NCI-H1048 (cell line): ENCODE measurements around the gene FCHSD2.
"Not testable (repeated sequence)": the region's sequence is repeated elsewhere in the genome, so short reads cannot be mapped to it uniquely, and the experiment has no call there.

Experiments used
- DNase-seq: peaks from one replicate; lab custom pipeline; 2025; lab: John Stamatoyannopoulos, UW

FCHSD2 gene

GRCh38 chr11:73009972-73010371 is 132.1 kb downstream of the FCHSD2 start:
- no peak for DNase-seq

- DNase-seq = no peak
Observed at GRCh38 chr11:73004088-73004487, 138.0 kb downstream of the FCHSD2 start.

- no peak for DNase-seq
Observed at GRCh38 chr11:73003088-73003487, 139.0 kb downstream of the FCHSD2 start.

GRCh38 chr11:73002214-73002613 is 139.9 kb downstream of the FCHSD2 start:
- no peak for DNase-seq

GRCh38 chr11:73001615-73002014 is 140.5 kb downstream of the FCHSD2 start:
- no peak for DNase-seq

GRCh38 chr11:72998676-72999075 is 143.4 kb downstream of the FCHSD2 start:
- no peak for DNase-seq

GRCh38 chr11:72996959-72997358 is 145.2 kb downstream of the FCHSD2 start:
- no peak for DNase-seq

GRCh38 chr11:72989727-72990126 is 152.4 kb downstream of the FCHSD2 start:
- no peak for DNase-seq

GRCh38 chr11:72988821-72989220 is 153.3 kb downstream of the FCHSD2 start:
- DNase-seq = no peak

- DNase-seq = no peak
Observed at GRCh38 chr11:72985645-72986044, 156.5 kb downstream of the FCHSD2 start.

- DNase-seq = no peak
Observed at GRCh38 chr11:72984453-72985077, 157.6 kb downstream of the FCHSD2 start.

GRCh38 chr11:72983560-72983959 is 158.6 kb downstream of the FCHSD2 start:
- no peak for DNase-seq

GRCh38 chr11:72981971-72982685 is 160.0 kb downstream of the FCHSD2 start:
- DNase-seq = no peak

- DNase-seq = no peak
Observed at GRCh38 chr11:72981080-72981479, 161.0 kb downstream of the FCHSD2 start.

- DNase-seq = not testable (repeated sequence)
Observed at GRCh38 chr11:72977782-72978181, 164.3 kb downstream of the FCHSD2 start.

GRCh38 chr11:72976522-72976892 is 165.6 kb downstream of the FCHSD2 start:
- DNase-seq = not testable (repeated sequence)

GRCh38 chr11:72975778-72976521 is 166.2 kb downstream of the FCHSD2 start:
- no peak for DNase-seq

GRCh38 chr11:72974487-72975205 is 167.5 kb downstream of the FCHSD2 start:
- DNase-seq = no peak

GRCh38 chr11:72972496-72973128 is 169.5 kb downstream of the FCHSD2 start:
- no peak for DNase-seq

- no peak for DNase-seq
Observed at GRCh38 chr11:72971192-72971967, 170.7 kb downstream of the FCHSD2 start.

GRCh38 chr11:72970557-72971118 is 171.5 kb downstream of the FCHSD2 start:
- no peak for DNase-seq
